GM23338 (cell line): ENCODE data around the gene TSPAN4. TPM values are rescaled to one million over a fixed set of nuclear protein-coding genes. Genes with fewer than 3 reads are reported as not detected.

Experiments used
- ATAC-seq: fragments of 200-7000 bp; cut with Tn5 transposase; 3 replicates; pipeline ENCODE4 v1.9.1; 2020
- DNase-seq: peaks from one replicate; pipeline ENCODE4 v3.0.0-alpha.2; 2015; ENCODE audit warnings: low spot score
- H2AFZ ChIP-seq: fragments of 200-600 bp; sonication (generic); 2 replicates; pipeline ENCODE4 v1.8.0; 2016; ENCODE audit warnings: antibody characterized with exemption, mild to moderate bottlenecking, moderate library complexity
- H3F3A ChIP-seq: fragments of 200-600 bp; sonication (generic); replicated peaks from 2 replicates; pipeline ENCODE4 v1.8.0; 2017; ENCODE audit warnings: antibody characterized with exemption, mixed run types, low read depth
- H3K27ac ChIP-seq: fragments of 200-600 bp; sonication (generic); 2 replicates; pipeline ENCODE4 v1.6.1; 2016; ENCODE audit warnings: low read depth
- H3K27me3 ChIP-seq: fragments of 200-600 bp; sonication (generic); 2 replicates; pipeline ENCODE4 v1.8.0; 2016; ENCODE audit warnings: mild to moderate bottlenecking, mixed run types, moderate library complexity; ENCODE audit not compliant: insufficient read depth
- H3K36me3 ChIP-seq: fragments of 200-600 bp; sonication (generic); 2 replicates; pipeline ENCODE4 v1.8.0; 2016; ENCODE audit warnings: mild to moderate bottlenecking; ENCODE audit not compliant: insufficient read depth
- H3K4me1 ChIP-seq: fragments of 200-600 bp; sonication (generic); 2 replicates; pipeline ENCODE4 v1.8.0; 2016; ENCODE audit warnings: mild to moderate bottlenecking, moderate library complexity; ENCODE audit not compliant: insufficient read depth
- H3K4me2 ChIP-seq: fragments of 200-600 bp; sonication (generic); 2 replicates; pipeline ENCODE4 v1.7.1; 2017; ENCODE audit warnings: mixed run types
- H3K4me3 ChIP-seq: fragments of 200-600 bp; sonication (generic); 2 replicates; pipeline ENCODE4 v1.6.1; 2016; ENCODE audit warnings: mixed run types
- H3K79me2 ChIP-seq: fragments of 200-600 bp; sonication (generic); replicated peaks from 2 replicates; pipeline ENCODE4 v1.8.0; 2017; ENCODE audit warnings: mild to moderate bottlenecking; ENCODE audit not compliant: insufficient read depth
- H3K9me2 ChIP-seq: fragments of 200-600 bp; sonication (generic); 2 replicates; pipeline ENCODE4 v1.8.0; 2017; ENCODE audit not compliant: insufficient read depth
- H4K20me1 ChIP-seq: fragments of 200-600 bp; sonication (generic); replicated peaks from 2 replicates; pipeline ENCODE4 v1.8.0; 2017; ENCODE audit warnings: mild to moderate bottlenecking; ENCODE audit not compliant: insufficient read depth
- H3K27ac Mint-ChIP-seq: 2 replicates; pipeline ENCODE4 v1.8.0; 2020; ENCODE audit warnings: inconsistent platforms, mild to moderate bottlenecking, moderate library complexity, mixed read lengths
- H3K27me3 Mint-ChIP-seq: 3 replicates; pipeline ENCODE4 v1.8.0; 2022; ENCODE audit warnings: low read depth, mild to moderate bottlenecking, moderate library complexity, mixed read lengths, inconsistent platforms; ENCODE audit not compliant: insufficient read depth, poor library complexity
- H3K36me3 Mint-ChIP-seq: 3 replicates; pipeline ENCODE4 v1.8.0; 2021; ENCODE audit warnings: low read depth, mild to moderate bottlenecking, inconsistent platforms, moderate library complexity, mixed read lengths
- H3K4me1 Mint-ChIP-seq: 3 replicates; pipeline ENCODE4 v1.8.0; 2020; ENCODE audit warnings: mild to moderate bottlenecking, inconsistent platforms, mixed read lengths
- H3K4me3 Mint-ChIP-seq: 3 replicates; pipeline ENCODE4 v1.8.0; 2021; ENCODE audit warnings: moderate library complexity, mild to moderate bottlenecking, inconsistent platforms, mixed read lengths
- H3K9me3 Mint-ChIP-seq: 3 replicates; pipeline ENCODE4 v1.8.0; 2020; ENCODE audit warnings: moderate library complexity, mild to moderate bottlenecking, inconsistent platforms, mixed read lengths
- CREB1 ChIP-seq: fragments of 250-450 bp; sonication (Bioruptor Pico); IDR thresholded peaks from 2 replicates; pipeline ENCODE4 v1.5.0; 2020; ENCODE audit warnings: low read depth, mild to moderate bottlenecking, moderate library complexity
- ETS1 ChIP-seq: IDR thresholded peaks from 2 replicates; pipeline ENCODE4 v1.6.1; 2016; ENCODE audit warnings: antibody characterized with exemption
- JUNB ChIP-seq: IDR thresholded peaks from one replicate; pipeline ENCODE4 v1.6.1; 2016; ENCODE audit warnings: antibody characterized with exemption; ENCODE audit not compliant: unreplicated experiment
- NANOG ChIP-seq: IDR thresholded peaks from 2 replicates; pipeline ENCODE4 v1.6.1; 2016; ENCODE audit warnings: antibody characterized with exemption, borderline replicate concordance
- POLR2AphosphoS5 ChIP-seq: IDR thresholded peaks from 2 replicates; pipeline ENCODE4 v1.6.1; 2016; ENCODE audit warnings: antibody characterized with exemption, low read depth
- STAT1 ChIP-seq: IDR thresholded peaks from one replicate; pipeline ENCODE4 v1.6.1; 2016; ENCODE audit warnings: antibody characterized with exemption; ENCODE audit not compliant: unreplicated experiment
- ZNF331 ChIP-seq: fragments of 250-450 bp; sonication (Bioruptor Pico); IDR thresholded peaks from 2 replicates; pipeline ENCODE4 v1.5.0; 2020; ENCODE audit warnings: low read depth, mild to moderate bottlenecking, moderate library complexity
- polyA plus RNA-seq: library from polyadenylated mRNA; unstranded; fragments of >200 nt; fragmentation: Nextera tagmentation; extraction: Ambion mirVana; gene quantifications from 2 replicates; pipeline ENCODE4 v1.2.1, GENCODE V29; 2016
- total RNA-seq: library from RNA; depleted of rRNA; stranded (reverse); fragments of >200 nt; shearing (Covaris generic); gene quantifications from 2 replicates; pipeline ENCODE4 v1.2.3, GENCODE V29; 2014
- TF ChIP-seq, protein P1 (sequence below), 2 experiments: fragments of 200-600 bp in 1 of 2; sonication (generic) in 1 of 2; conservative IDR thresholded peaks; 2 replicates each; pipeline versions ENCODE4 v1.5.1 to v1.6.1; 2016 to 2017; ENCODE audit warnings: antibody characterized with exemption in 2 of 2, low read depth in 2 of 2, mild to moderate bottlenecking in 2 of 2, moderate library complexity in 1 of 2
- TF ChIP-seq, protein P2 (sequence below): fragments of 250-450 bp; sonication (Bioruptor Pico); IDR thresholded peaks from 2 replicates; pipeline ENCODE4 v1.5.0; 2020; ENCODE audit warnings: mild to moderate bottlenecking, moderate library complexity

TSPAN4 gene
- total and polyA plus RNA-seq, 2 experiments from 2014 or later: 76.8 to 150 TPM

GRCh38 chr11:829176-829846 is 13.3 kb upstream of the TSPAN4 start:
- Histone ChIP-seq H3K79me2 (0 out of 2 replicates have a peak, but pooled peaks cover 5% of the 10 kb centered on the region), H4K20me1 (peaks cover 6% of the 10 kb centered on the region; the same call in 1 of the 2 replicates), H3K36me3 (no peaks in the 10 kb centered on the region), H3K4me2 (peak overlapping the region; percentile 98), H3K27me3 (peaks cover 28% of the 10 kb centered on the region), H3K27ac (no peak overlapping the region), H3K4me1 (peaks cover 34% of the 10 kb centered on the region), H2AFZ (peak overlapping the region; percentile 80), H3K4me3 (peak overlapping the region; percentile 89), H3K9me2 (no peaks in the 10 kb centered on the region), H3F3A (peaks cover 30% of the 10 kb centered on the region)
- peak; percentile 3 for ATAC-seq
- H3K27ac Mint-ChIP-seq: no peak overlapping the region
- TF ChIP-seq NANOG: no peak
- no peak for TF ChIP-seq CREB1
- no peak; the same call in 1 of the 2 replicates for TF ChIP-seq POLR2AphosphoS5
- no peak for TF ChIP-seq ETS1
- TF ChIP-seq ZNF331 (CRISPR knock-in tag): no peak
- TF ChIP-seq, protein P1, sequence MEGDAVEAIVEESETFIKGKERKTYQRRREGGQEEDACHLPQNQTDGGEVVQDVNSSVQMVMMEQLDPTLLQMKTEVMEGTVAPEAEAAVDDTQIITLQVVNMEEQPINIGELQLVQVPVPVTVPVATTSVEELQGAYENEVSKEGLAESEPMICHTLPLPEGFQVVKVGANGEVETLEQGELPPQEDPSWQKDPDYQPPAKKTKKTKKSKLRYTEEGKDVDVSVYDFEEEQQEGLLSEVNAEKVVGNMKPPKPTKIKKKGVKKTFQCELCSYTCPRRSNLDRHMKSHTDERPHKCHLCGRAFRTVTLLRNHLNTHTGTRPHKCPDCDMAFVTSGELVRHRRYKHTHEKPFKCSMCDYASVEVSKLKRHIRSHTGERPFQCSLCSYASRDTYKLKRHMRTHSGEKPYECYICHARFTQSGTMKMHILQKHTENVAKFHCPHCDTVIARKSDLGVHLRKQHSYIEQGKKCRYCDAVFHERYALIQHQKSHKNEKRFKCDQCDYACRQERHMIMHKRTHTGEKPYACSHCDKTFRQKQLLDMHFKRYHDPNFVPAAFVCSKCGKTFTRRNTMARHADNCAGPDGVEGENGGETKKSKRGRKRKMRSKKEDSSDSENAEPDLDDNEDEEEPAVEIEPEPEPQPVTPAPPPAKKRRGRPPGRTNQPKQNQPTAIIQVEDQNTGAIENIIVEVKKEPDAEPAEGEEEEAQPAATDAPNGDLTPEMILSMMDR (conservative IDR thresholded peaks at IDR 0.05; ENCODE audit: low read depth in 2 of 2): no peak
- no peak for TF ChIP-seq JUNB
- TF ChIP-seq STAT1: no peak
- TF ChIP-seq, protein P2, sequence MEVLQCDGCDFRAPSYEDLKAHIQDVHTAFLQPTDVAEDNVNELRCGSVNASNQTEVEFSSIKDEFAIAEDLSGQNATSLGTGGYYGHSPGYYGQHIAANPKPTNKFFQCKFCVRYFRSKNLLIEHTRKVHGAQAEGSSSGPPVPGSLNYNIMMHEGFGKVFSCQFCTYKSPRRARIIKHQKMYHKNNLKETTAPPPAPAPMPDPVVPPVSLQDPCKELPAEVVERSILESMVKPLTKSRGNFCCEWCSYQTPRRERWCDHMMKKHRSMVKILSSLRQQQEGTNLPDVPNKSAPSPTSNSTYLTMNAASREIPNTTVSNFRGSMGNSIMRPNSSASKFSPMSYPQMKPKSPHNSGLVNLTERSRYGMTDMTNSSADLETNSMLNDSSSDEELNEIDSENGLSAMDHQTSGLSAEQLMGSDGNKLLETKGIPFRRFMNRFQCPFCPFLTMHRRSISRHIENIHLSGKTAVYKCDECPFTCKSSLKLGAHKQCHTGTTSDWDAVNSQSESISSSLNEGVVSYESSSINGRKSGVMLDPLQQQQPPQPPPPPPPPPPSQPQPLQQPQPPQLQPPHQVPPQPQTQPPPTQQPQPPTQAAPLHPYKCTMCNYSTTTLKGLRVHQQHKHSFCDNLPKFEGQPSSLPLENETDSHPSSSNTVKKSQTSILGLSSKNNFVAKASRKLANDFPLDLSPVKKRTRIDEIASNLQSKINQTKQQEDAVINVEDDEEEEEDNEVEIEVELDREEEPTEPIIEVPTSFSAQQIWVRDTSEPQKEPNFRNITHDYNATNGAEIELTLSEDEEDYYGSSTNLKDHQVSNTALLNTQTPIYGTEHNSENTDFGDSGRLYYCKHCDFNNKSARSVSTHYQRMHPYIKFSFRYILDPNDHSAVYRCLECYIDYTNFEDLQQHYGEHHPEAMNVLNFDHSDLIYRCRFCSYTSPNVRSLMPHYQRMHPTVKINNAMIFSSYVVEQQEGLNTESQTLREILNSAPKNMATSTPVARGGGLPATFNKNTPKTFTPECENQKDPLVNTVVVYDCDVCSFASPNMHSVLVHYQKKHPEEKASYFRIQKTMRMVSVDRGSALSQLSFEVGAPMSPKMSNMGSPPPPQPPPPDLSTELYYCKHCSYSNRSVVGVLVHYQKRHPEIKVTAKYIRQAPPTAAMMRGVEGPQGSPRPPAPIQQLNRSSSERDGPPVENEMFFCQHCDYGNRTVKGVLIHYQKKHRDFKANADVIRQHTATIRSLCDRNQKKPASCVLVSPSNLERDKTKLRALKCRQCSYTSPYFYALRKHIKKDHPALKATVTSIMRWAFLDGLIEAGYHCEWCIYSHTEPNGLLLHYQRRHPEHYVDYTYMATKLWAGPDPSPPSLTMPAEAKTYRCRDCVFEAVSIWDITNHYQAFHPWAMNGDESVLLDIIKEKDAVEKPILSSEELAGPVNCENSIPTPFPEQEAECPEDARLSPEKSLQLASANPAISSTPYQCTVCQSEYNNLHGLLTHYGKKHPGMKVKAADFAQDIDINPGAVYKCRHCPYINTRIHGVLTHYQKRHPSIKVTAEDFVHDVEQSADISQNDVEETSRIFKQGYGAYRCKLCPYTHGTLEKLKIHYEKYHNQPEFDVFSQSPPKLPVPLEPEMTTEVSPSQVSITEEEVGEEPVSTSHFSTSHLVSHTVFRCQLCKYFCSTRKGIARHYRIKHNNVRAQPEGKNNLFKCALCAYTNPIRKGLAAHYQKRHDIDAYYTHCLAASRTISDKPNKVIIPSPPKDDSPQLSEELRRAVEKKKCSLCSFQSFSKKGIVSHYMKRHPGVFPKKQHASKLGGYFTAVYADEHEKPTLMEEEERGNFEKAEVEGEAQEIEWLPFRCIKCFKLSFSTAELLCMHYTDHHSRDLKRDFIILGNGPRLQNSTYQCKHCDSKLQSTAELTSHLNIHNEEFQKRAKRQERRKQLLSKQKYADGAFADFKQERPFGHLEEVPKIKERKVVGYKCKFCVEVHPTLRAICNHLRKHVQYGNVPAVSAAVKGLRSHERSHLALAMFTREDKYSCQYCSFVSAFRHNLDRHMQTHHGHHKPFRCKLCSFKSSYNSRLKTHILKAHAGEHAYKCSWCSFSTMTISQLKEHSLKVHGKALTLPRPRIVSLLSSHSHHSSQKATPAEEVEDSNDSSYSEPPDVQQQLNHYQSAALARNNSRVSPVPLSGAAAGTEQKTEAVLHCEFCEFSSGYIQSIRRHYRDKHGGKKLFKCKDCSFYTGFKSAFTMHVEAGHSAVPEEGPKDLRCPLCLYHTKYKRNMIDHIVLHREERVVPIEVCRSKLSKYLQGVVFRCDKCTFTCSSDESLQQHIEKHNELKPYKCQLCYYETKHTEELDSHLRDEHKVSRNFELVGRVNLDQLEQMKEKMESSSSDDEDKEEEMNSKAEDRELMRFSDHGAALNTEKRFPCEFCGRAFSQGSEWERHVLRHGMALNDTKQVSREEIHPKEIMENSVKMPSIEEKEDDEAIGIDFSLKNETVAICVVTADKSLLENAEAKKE (CRISPR knock-in tag): no peak
- peaks cover 50% of the 10 kb centered on the region for H3K4me1 Mint-ChIP-seq
- H3K27me3 Mint-ChIP-seq: peaks cover 62% of the 10 kb centered on the region
- H3K4me3 Mint-ChIP-seq: peak overlapping the region; percentile 64
- H3K36me3 Mint-ChIP-seq: peaks cover 7% of the 10 kb centered on the region; the same call in 1 of the 3 replicates
- DNase-seq: peak; percentile 64
- H3K9me3 Mint-ChIP-seq: no peaks in the 10 kb centered on the region; the same call in 2 of the 3 replicates
